IMR-90 (cell line): ENCODE results near the gene SLC25A26. TPM values are rescaled to one million over a fixed set of nuclear protein-coding genes. Genes with fewer than 3 reads are reported as not detected.
A peak's percentile ranks its signal among the peaks of the same experiment; 100 is the strongest.

Experiments
- ATAC-seq: fragments of 200-7000 bp; cut with Tn5 transposase; 2 replicates; pipeline ENCODE4 v1.9.1; 2020; ENCODE audit warnings: low read depth, mild to moderate bottlenecking, moderate library complexity
- BruUV-seq: library from RNA; stranded (reverse); fragments of 400-500 nt; replicated peaks from 2 replicates; lab custom pipeline; 2021; lab: Mats Ljungman, UMichigan
- CTCF ChIA-PET: fragments of 300-600 bp; formaldehyde crosslinking; extraction: SDS; loops from one replicate; lab custom pipeline; 2021; ENCODE audit warnings: antibody characterized with exemption; lab: Yijun Ruan, JAX
- POLR2A ChIA-PET: fragments of 300-600 bp; sonication (Branson Sonifier 250); formaldehyde crosslinking; loops from one replicate; lab custom pipeline; 2022; ENCODE audit warnings: antibody characterized with exemption; ENCODE audit not compliant: unreplicated experiment; lab: Charles Lee
- DNase-seq: peaks from one replicate; pipeline ENCODE4 v3.0.0; 2013
- H2AFZ ChIP-seq: replicated peaks from 2 replicates; pipeline ENCODE3; 2013; ENCODE audit warnings: low read length, mild to moderate bottlenecking; ENCODE audit not compliant: poor library complexity
- H2AK5ac ChIP-seq: 2 replicates; pipeline ENCODE4 v1.6.1; 2013; ENCODE audit warnings: low read depth, low read length, inconsistent platforms
- H2AK9ac ChIP-seq: replicated peaks from 2 replicates; pipeline ENCODE3; 2013; ENCODE audit warnings: mild to moderate bottlenecking, low read depth, low read length, moderate library complexity; ENCODE audit not compliant: poor library complexity
- H2BK120ac ChIP-seq: 2 replicates; pipeline ENCODE4 v1.6.1; 2013; ENCODE audit warnings: low read depth, low read length, inconsistent platforms
- H2BK15ac ChIP-seq: 3 replicates; pipeline ENCODE4 v1.6.1; 2013; ENCODE audit warnings: low read depth, low read length, inconsistent platforms
- H2BK20ac ChIP-seq: 2 replicates; pipeline ENCODE4 v1.6.1; 2013; ENCODE audit warnings: low read depth, mild to moderate bottlenecking, inconsistent platforms, low read length, moderate library complexity
- H2BK5ac ChIP-seq: 2 replicates; pipeline ENCODE4 v1.6.1; 2013; ENCODE audit warnings: mild to moderate bottlenecking, low read depth, low read length, inconsistent platforms; ENCODE audit not compliant: poor library complexity, severe bottlenecking
- H3K14ac ChIP-seq: replicated peaks from 2 replicates; pipeline ENCODE4 v1.6.1; 2013; ENCODE audit warnings: low read depth, low read length, inconsistent platforms
- H3K18ac ChIP-seq: 2 replicates; pipeline ENCODE4 v1.6.1; 2013; ENCODE audit warnings: low read depth, low read length, control low read depth
- H3K23ac ChIP-seq: 2 replicates; pipeline ENCODE4 v1.6.1; 2013; ENCODE audit warnings: low read depth, low read length, inconsistent platforms
- H3K27ac ChIP-seq: 2 replicates; pipeline ENCODE4 v1.5.1; 2013; ENCODE audit warnings: mild to moderate bottlenecking, control low read depth, low read length; ENCODE audit not compliant: insufficient read depth
- H3K27me3 ChIP-seq: 2 replicates; pipeline ENCODE4 v1.6.1; 2013; ENCODE audit warnings: low read length; ENCODE audit not compliant: control insufficient read depth, insufficient read depth
- H3K36me3 ChIP-seq: 2 replicates; pipeline ENCODE4 v1.6.1; 2013; ENCODE audit warnings: low read length, mixed read lengths; ENCODE audit not compliant: control insufficient read depth, insufficient read depth
- H3K4ac ChIP-seq: 2 replicates; pipeline ENCODE4 v1.6.1; 2013; ENCODE audit warnings: low read depth, low read length, inconsistent platforms
- H3K4me1 ChIP-seq: 2 replicates; pipeline ENCODE4 v1.6.1; 2013; ENCODE audit warnings: low read length, mixed read lengths; ENCODE audit not compliant: control insufficient read depth, insufficient read depth
- H3K4me2 ChIP-seq: 2 replicates; pipeline ENCODE4 v1.6.1; 2013; ENCODE audit warnings: low read depth, mild to moderate bottlenecking, control low read depth, low read length, moderate library complexity
- H3K4me3 ChIP-seq: 2 replicates; pipeline ENCODE4 v1.5.1; 2013; ENCODE audit warnings: low read depth, mild to moderate bottlenecking, control low read depth, low read length, moderate library complexity; ENCODE audit not compliant: insufficient read depth
- H3K56ac ChIP-seq: 2 replicates; pipeline ENCODE4 v1.6.1; 2013; ENCODE audit warnings: low read length, inconsistent platforms; ENCODE audit not compliant: insufficient read depth; ENCODE audit errors: extremely low read depth
- H3K79me1 ChIP-seq, 2 experiments: 2 replicates each; pipeline ENCODE4 v1.6.1; 2013; ENCODE audit warnings: low read length in 2 of 2, inconsistent platforms in 1 of 2, low read depth in 1 of 2
- H3K9ac ChIP-seq: 2 replicates; pipeline ENCODE4 v1.6.1; 2013; ENCODE audit warnings: low read depth, low read length, control low read depth
- H3K9me1 ChIP-seq: 2 replicates; pipeline ENCODE4 v1.6.1; 2013; ENCODE audit warnings: low read length, inconsistent platforms; ENCODE audit not compliant: insufficient read depth
- H3K9me3 ChIP-seq: 2 replicates; pipeline ENCODE4 v1.6.1; 2013; ENCODE audit warnings: low read length; ENCODE audit not compliant: control insufficient read depth, insufficient read depth
- H4K20me1 ChIP-seq: 2 replicates; pipeline ENCODE4 v1.6.1; 2013; ENCODE audit warnings: low read length, inconsistent platforms; ENCODE audit not compliant: insufficient read depth
- H4K5ac ChIP-seq: 2 replicates; pipeline ENCODE4 v1.6.1; 2013; ENCODE audit warnings: mild to moderate bottlenecking, low read depth, low read length, control low read depth
- H4K8ac ChIP-seq, 2 experiments: 2 replicates each; pipeline ENCODE4 v1.6.1; 2013; ENCODE audit warnings: low read depth in 2 of 2, low read length in 2 of 2, control low read depth in 1 of 2, inconsistent platforms in 1 of 2
- H4K91ac ChIP-seq: 2 replicates; pipeline ENCODE4 v1.6.1; 2013; ENCODE audit warnings: low read depth, low read length, inconsistent platforms; ENCODE audit not compliant: insufficient read depth
- CEBPB ChIP-seq: IDR thresholded peaks from 2 replicates; pipeline ENCODE4 v1.6.1; 2012; ENCODE audit warnings: low read depth, low read length, improper control_type of control experiment
- MAZ ChIP-seq: IDR thresholded peaks from 2 replicates; pipeline ENCODE4 v1.6.1; 2012; ENCODE audit warnings: low read depth, mild to moderate bottlenecking, low read length, improper control_type of control experiment, moderate library complexity, borderline replicate concordance
- WGBS, 2 experiments: methylation state at CpG; one replicate each; pipeline versions ENCODE4 v1.1.5 to v1.1.7; 2013; ENCODE audit warnings: missing lambda C conversion rate in 2 of 2; ENCODE audit not compliant: insufficient read length in 1 of 2; ENCODE audit errors: extremely low coverage in 2 of 2; 5-methylcytosine and 5-hydroxymethylcytosine counted together
- dilution Hi-C: fragments of 300-500 bp; cut with HindIII; formaldehyde crosslinking; loops from one replicate; pipeline ENCODE4 v1.14.3; 2018; ENCODE audit warnings: low sequenced_read_pairs; ENCODE audit not compliant: unreplicated experiment
- in situ Hi-C: fragments of 300-500 bp; cut with MboI; formaldehyde crosslinking; loops from 3 replicates; pipeline ENCODE4 v1.14.3; 2019; ENCODE audit warnings: low sequenced_read_pairs, inconsistent platforms, mixed read lengths
- intact Hi-C: fragments of 100-400 bp; cut with micrococcal nuclease; formaldehyde crosslinking; loops from 2 replicates; pipeline ENCODE4 v1.10.0; 2022
- polyA plus RNA-seq, 3 experiments: library from polyadenylated mRNA; depleted of rRNA; stranded (reverse); fragments of >200 nt; gene quantifications; 2 replicates each; pipeline ENCODE4 v1.2.3, GENCODE V29; 2012; ENCODE audit warnings: low replicate concordance in 1 of 3
- total RNA-seq: library from RNA; depleted of rRNA; stranded (reverse); fragments of >200 nt; gene quantifications from 2 replicates; pipeline ENCODE4 v1.2.3, GENCODE V29; 2012

Gene SLC25A26
- total and polyA plus RNA-seq, 2 of the 4 experiments (the other 2 are of a cell fraction), result 10.9 to 12.7 TPM

GRCh38 chr3:66248641-66249040 is 27.8 kb downstream of the SLC25A26 start:
- CTCF ChIA-PET, result interaction anchor here (1.4 kb wide), 1 partner anchor 13 kb away, joined by 3 read pairs; no protein-coding TSS in a partner anchor

More at GRCh38 chr3:66248641-66249040, 27.8 kb downstream of the SLC25A26 start:
- Histone ChIP-seq H2AK5ac (no peak overlapping the region), H4K5ac (no peak overlapping the region), H4K91ac (no peak overlapping the region), H3K4ac (no peak overlapping the region), H3K36me3 (peaks cover 2% of the 10 kb centered on the region), H2BK20ac (no peak overlapping the region), H3K27me3 (no peaks in the 10 kb centered on the region), H3K9me1 (no peaks in the 10 kb centered on the region), H2BK5ac (no peak overlapping the region), H3K9ac (no peak overlapping the region), H3K4me2 (no peak overlapping the region), H3K27ac (no peak overlapping the region), H2AFZ (no peak overlapping the region), H3K14ac (no peak overlapping the region), H2BK120ac (no peak overlapping the region), H3K23ac (no peak overlapping the region), H3K4me3 (no peak overlapping the region), H2AK9ac (no peak overlapping the region), H3K56ac (no peak overlapping the region), H4K20me1 (no peaks in the 10 kb centered on the region), H4K8ac (no peak overlapping the region), H3K18ac (no peak overlapping the region), H3K79me1 (no peaks in the 10 kb centered on the region), H3K9me3 (no peaks in the 10 kb centered on the region), H2BK15ac (no peak overlapping the region), H3K4me1 (no peaks in the 10 kb centered on the region)
- BruUV-seq, result no TSS peak
- ATAC-seq (no peak), DNase-seq (no peak)
- intact Hi-C loops (no loop called here), in situ Hi-C loops (no loop called here), dilution Hi-C loops (no loop called here)
- WGBS, 2 experiments, result no CpG with 5 or more reads among the region's 2 CpGs
- POLR2A ChIA-PET, result no interaction called here
- TF ChIP-seq CEBPB, result peak; percentile 57
- no peak for TF ChIP-seq MAZ
